T-helper 22 cell (primary cell): ENCODE data around the gene ZG16.

Source experiments
- DNase-seq: peaks from one replicate; pipeline ENCODE4 v3.0.0-alpha.2; 2020; ENCODE audit warnings: low read depth

Gene ZG16

GRCh38 chr16:29809850-29810698 is 32.0 kb downstream of the ZG16 start:
- DNase-seq: peak; percentile 37

- no peak for DNase-seq
These were observed 32.7 kb downstream of the ZG16 start for GRCh38 chr16:29810699-29811169.

GRCh38 chr16:29811170-29811895 is 33.3 kb downstream of the ZG16 start:
- peak; percentile 66 for DNase-seq

- DNase-seq: peak; percentile 44
These were observed 34.0 kb downstream of the ZG16 start, which contains the start of gene PRRT2 for GRCh38 chr16:29811896-29812665. Gene PRRT2, plus strand, starts transcription at chr16:29812193. Its CDS starts 862 bp downstream, at chr16:29813055.

GRCh38 chr16:29812754-29813643 is 34.9 kb downstream of the ZG16 start:
- no peak for DNase-seq

GRCh38 chr16:29813644-29814562 is 35.8 kb downstream of the ZG16 start:
- DNase-seq: no peak

DNA sequence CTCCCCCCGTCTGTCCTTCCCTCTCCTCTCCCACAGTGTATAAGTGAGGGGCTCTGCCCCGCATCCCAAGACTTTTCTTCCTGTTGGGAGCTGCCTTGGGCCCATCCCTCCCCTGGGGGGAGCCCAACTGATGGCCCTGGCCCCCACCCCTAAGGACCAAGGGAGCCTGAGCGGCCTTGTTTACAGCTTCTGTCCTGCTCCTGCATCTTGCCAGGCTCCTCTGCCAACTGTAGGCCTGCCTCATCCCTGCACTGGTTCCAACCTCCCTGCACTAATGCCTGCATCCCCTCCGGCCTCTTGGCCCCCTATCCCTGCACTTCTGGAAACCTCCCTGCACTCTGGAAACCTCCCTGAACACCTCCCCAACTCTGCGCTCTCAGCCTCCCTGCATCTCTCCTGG is 36.5 kb downstream of the ZG16 start:
- DNase-seq: no peak

- DNase-seq: no peak
These were observed 37.1 kb downstream of the ZG16 start for GRCh38 chr16:29815032-29815721.

DNA sequence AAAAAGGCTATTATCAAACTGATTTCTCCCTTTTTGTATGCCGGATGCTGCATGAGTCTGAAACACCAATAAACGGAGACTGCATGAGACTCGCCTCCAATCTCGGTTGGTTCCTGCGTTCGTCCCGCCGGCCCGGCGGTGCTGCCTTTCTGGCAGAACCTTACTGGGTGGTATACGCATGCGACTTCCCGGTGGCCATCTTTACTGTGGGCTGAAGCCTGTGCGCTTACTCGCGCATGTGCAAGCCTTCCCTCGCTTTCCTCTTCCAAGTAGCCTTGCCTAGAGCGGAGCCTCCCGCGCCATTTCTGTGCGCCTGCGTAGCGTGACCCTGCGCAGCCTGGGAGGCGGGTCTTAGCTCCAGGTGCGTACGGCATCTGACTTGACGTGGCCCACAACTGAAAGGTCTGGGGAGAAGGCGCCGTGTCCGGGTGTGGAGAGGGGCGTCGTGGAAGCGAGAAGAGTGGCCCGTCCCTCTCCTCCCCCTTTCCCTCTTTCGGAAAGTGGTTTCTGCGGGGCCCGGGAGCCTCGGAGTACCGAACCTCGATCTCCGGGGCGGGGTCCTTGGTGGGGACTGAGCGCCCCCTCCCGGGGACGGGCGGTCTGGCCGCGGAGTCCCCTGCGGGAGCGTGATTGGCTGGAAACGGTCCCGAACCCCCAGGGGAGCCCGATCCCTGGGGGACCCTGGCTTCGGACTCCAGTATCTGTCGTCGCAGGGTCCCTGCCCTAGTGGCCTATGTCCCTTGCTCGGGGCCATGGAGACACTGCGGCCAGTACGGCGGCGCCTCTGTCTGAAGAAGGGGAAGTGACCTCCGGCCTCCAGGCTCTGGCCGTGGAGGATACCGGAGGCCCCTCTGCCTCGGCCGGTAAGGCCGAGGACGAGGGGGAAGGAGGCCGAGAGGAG is 38.0 kb downstream of the ZG16 start, which contains the start of gene PAGR1:
Gene PAGR1 (plus strand): TSS at position 360 of the 901 bp plus-strand sequence. CDS start 374 bp downstream, at position 734.
- DNase-seq: peak; percentile 99

GRCh38 chr16:29816694-29817441 is 38.8 kb downstream of the ZG16 start:
- DNase-seq: peak; percentile 29

DNA sequence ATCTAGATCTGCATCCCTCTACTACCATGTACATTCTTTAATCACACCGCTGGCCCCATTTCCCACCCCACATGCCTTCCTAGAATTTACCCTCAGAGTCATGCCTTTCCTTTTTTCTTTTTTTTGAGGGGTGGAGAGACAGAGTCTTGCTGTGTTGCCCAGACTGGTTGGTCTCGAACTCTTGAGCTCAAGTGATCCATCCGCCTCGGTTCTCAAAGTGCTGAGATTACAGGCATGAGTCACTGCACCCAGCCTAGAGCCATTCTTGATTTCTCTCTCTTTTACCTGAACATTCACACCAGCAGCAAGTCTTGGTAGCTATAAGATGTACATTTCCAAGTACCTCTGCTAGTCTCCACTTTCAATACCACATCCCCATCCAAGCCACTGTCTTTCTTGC is 40.0 kb downstream of the ZG16 start:
- no peak for DNase-seq

GRCh38 chr16:29819506-29819905 is 41.5 kb downstream of the ZG16 start:
- DNase-seq: no peak

DNA sequence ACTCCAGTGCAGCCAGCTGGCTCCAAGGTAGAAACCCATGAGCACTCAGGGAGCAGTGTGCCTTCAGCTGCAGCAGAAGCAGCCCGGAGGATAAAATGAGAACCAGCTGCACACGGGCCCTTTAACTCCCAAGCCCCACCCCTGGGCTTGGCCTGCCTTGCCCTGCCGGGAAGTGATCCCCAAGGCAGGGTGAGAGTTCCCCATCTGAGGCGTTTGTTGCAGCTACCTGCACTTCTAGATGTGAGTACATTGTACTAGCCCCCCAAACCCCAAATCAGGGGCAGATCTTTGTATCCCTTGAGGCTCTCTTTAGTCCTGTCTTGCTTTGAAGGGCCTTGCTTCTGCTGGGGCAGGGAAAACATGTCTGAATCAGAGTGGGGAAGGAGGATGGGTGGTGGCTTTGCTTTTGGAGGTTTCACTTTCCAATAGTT is 42.2 kb downstream of the ZG16 start, which contains the start of gene MVP:
Gene MVP (plus strand): TSS at position 192 of the 431 bp plus-strand sequence. CDS start 10,088 bp downstream, outside the sequence.
- DNase-seq: no peak

DNA sequence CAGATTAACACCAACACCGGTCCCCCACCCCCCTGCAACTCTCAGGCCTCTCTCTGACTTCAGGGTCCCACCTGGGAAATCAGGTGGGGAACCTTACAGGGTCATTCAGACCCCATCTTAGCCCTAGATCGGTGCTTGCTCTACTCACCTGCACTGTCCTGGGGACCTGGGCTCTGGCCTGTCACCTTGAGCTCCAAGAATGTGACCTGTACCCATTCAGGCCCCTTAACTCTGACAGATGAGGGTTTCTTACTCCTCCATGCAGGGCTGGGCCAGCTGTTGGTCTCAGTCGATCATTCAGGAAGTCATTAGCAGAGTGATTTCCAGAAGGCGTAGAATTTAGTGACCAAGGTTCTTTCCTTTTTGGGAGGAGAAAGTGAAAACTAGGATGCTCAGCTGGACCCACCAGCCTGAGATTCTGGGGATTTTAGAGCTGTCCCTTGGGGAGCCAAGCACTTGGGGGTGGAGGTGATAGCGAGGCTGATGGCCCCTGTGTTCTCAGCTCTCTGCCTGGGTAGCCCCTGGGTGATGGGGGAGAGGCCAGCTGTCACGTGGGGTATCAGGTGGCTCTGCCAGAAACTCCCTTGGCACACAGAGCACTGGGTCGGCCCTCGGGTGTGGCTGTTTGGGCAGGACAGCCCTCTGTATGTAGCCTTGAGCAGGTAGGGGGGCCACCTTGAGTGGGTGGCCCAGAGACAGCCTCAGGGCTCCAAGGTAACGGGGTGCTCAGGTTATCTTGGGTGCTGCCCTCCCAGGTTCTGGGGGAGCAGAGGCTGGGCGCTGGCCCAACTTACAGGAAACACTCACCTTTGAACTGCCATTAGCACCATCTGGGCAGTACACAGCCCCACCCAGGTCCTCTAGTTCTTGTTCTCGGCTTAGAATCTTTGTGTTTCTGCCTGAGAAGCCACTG is 42.9 kb downstream of the ZG16 start:
- DNase-seq: peak; percentile 40

DNA sequence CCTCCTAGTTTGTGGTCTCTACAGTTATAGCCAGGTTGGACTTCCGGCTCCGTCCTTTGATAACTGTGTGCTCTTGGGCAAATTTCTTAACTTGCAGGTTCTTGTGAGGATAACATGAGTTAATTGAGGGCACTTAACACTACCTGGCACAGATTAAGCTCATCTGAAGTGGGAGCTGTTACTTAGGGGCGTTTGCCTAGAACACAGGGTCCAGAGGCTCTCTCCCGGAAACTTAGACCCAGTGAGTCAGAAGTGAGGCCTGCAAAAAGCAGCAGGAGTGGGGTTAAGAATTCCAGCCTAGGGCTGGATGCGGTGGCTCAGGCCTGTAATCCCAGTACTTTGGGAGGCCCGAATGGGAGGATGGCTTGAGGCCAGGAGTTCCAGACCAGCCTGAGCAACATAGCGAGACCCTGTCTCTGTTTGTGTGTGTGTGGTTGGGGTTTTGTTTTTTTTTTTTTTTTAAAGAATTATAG is 43.6 kb downstream of the ZG16 start:
- DNase-seq: no peak

GRCh38 chr16:29824589-29825144 is 46.6 kb downstream of the ZG16 start:
- DNase-seq: no peak
